Panc1 (cell line): Measurements from ENCODE around the gene MACIR. TPM values are rescaled to one million over a fixed set of nuclear protein-coding genes. Genes with fewer than 3 reads are reported as not detected.

ENCODE experiments used
- ATAC-seq: fragments of 200-7000 bp; cut with Tn5 transposase; 2 replicates; pipeline ENCODE4 v1.9.1; 2020; ENCODE audit warnings: mild to moderate bottlenecking, moderate library complexity
- BruUV-seq: library from RNA; stranded (reverse); fragments of 400-500 nt; replicated peaks from 2 replicates; lab custom pipeline; 2021; lab: Mats Ljungman, UMichigan
- CTCF ChIA-PET: fragments of 300-600 bp; sonication (Branson Sonifier 250); formaldehyde crosslinking; loops from one replicate; lab custom pipeline; 2022; ENCODE audit warnings: antibody characterized with exemption; lab: Charles Lee
- POLR2A ChIA-PET: fragments of 300-600 bp; sonication (Branson Sonifier 250); formaldehyde crosslinking; loops from one replicate; lab custom pipeline; 2022; ENCODE audit warnings: antibody characterized with exemption; lab: Charles Lee
- DNase-seq: peaks from one replicate; pipeline ENCODE4 v3.0.0-alpha.2; 2010; ENCODE audit warnings: low read depth, low spot score
- H3K27ac ChIP-seq: 2 replicates; pipeline ENCODE4 v1.5.1; 2011; ENCODE audit warnings: mild to moderate bottlenecking, low read length, inconsistent platforms
- H3K27me3 ChIP-seq: fragments of 200-500 bp; sonication (Bioruptor generic); 2 replicates; pipeline ENCODE4 v1.6.0; 2014; ENCODE audit warnings: low read length, inconsistent platforms; ENCODE audit not compliant: control insufficient read depth, insufficient read depth
- H3K36me3 ChIP-seq: fragments of 200-500 bp; sonication (Bioruptor generic); 2 replicates; pipeline ENCODE4 v1.5.1; 2014; ENCODE audit warnings: inconsistent platforms, mild to moderate bottlenecking, low read length, moderate library complexity; ENCODE audit not compliant: control insufficient read depth, insufficient read depth
- H3K4me1 ChIP-seq: 2 replicates; pipeline ENCODE4 v1.5.1; 2011; ENCODE audit warnings: inconsistent platforms, mild to moderate bottlenecking, low read length, moderate library complexity; ENCODE audit not compliant: control insufficient read depth, insufficient read depth
- H3K4me3 ChIP-seq, 2 experiments: 2 replicates each; pipeline ENCODE4 v1.5.1; 2011 to 2012; ENCODE audit warnings: low read depth in 2 of 2, low read length in 2 of 2, mild to moderate bottlenecking in 2 of 2, inconsistent platforms in 1 of 2, moderate library complexity in 1 of 2
- H3K9me3 ChIP-seq: fragments of 200-500 bp; sonication (Bioruptor generic); 2 replicates; pipeline ENCODE4 v1.5.1; 2014; ENCODE audit warnings: low read depth, mild to moderate bottlenecking, inconsistent platforms, low read length, moderate library complexity; ENCODE audit not compliant: control insufficient read depth, insufficient read depth
- POLR2AphosphoS5 ChIP-seq: IDR thresholded peaks from 2 replicates; pipeline ENCODE4 v1.6.1; 2012; ENCODE audit warnings: mild to moderate bottlenecking, low read depth, low read length, moderate library complexity
- SIN3A ChIP-seq: IDR thresholded peaks from 2 replicates; pipeline ENCODE4 v1.6.1; 2012; ENCODE audit warnings: low read depth, mild to moderate bottlenecking, low read length, moderate library complexity, borderline replicate concordance; ENCODE audit not compliant: insufficient read depth
- TCF7L2 ChIP-seq: IDR thresholded peaks from 2 replicates; pipeline ENCODE4 v1.6.1; 2011; ENCODE audit warnings: mild to moderate bottlenecking, low read depth, low read length, inconsistent platforms
- in situ Hi-C: cut with HindIII; loops from 2 replicates; pipeline ENCODE4 v1.10.0; 2016; ENCODE audit warnings: low sequenced_read_pairs, low pct_unique_long_range_greater_than_20kb
- intact Hi-C: fragments of 100-400 bp; cut with micrococcal nuclease; formaldehyde crosslinking; loops from one replicate; pipeline ENCODE4 v1.10.0; 2022; ENCODE audit not compliant: unreplicated experiment
- total RNA-seq: library from RNA; stranded (reverse); gene quantifications from one replicate; pipeline ENCODE4 v1.2.1, GENCODE V29; 2021; ENCODE audit not compliant: unreplicated experiment
- TF ChIP-seq, protein P1 (sequence below): fragments of 450-650 bp; IDR thresholded peaks from 2 replicates; pipeline ENCODE4 v1.5.1; 2017; ENCODE audit warnings: mild to moderate bottlenecking
- TF ChIP-seq, protein P2 (sequence below), 2 experiments: IDR thresholded peaks; 2 replicates each; pipeline ENCODE4 v1.6.1; 2011 to 2012; ENCODE audit warnings: low read depth in 2 of 2, control low read depth in 1 of 2, low read length in 1 of 2, mild to moderate bottlenecking in 1 of 2, moderate library complexity in 1 of 2; ENCODE audit not compliant: insufficient read depth in 1 of 2

The MACIR gene
- total RNA-seq, 1 experiment from 2014 or later: 11.0 TPM

DNA sequence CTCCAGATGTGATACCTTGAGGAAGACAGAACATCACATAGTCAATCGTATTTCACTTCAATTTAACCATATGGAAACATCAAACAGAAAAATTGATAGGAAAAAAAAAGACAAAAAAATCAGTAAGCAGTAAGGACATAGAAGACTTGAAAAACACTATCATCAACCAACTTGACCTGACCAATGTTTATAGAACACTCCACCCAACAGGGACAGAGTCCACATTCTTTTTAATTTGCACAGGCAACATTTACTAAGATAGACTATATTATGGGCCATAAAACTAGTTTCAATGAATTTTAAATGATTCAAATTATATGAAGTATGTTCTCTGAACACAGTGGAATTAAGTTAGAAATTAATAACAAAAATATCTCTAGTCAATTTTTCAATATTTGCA, 20.8 kb upstream of the MACIR start:
- POLR2A ChIA-PET: no interaction called here
- TF ChIP-seq SIN3A (no peak), TCF7L2 (no peak), POLR2AphosphoS5 (no peak)
- TF ChIP-seq, protein P1, sequence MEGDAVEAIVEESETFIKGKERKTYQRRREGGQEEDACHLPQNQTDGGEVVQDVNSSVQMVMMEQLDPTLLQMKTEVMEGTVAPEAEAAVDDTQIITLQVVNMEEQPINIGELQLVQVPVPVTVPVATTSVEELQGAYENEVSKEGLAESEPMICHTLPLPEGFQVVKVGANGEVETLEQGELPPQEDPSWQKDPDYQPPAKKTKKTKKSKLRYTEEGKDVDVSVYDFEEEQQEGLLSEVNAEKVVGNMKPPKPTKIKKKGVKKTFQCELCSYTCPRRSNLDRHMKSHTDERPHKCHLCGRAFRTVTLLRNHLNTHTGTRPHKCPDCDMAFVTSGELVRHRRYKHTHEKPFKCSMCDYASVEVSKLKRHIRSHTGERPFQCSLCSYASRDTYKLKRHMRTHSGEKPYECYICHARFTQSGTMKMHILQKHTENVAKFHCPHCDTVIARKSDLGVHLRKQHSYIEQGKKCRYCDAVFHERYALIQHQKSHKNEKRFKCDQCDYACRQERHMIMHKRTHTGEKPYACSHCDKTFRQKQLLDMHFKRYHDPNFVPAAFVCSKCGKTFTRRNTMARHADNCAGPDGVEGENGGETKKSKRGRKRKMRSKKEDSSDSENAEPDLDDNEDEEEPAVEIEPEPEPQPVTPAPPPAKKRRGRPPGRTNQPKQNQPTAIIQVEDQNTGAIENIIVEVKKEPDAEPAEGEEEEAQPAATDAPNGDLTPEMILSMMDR: no peak
- TF ChIP-seq, protein P2, sequence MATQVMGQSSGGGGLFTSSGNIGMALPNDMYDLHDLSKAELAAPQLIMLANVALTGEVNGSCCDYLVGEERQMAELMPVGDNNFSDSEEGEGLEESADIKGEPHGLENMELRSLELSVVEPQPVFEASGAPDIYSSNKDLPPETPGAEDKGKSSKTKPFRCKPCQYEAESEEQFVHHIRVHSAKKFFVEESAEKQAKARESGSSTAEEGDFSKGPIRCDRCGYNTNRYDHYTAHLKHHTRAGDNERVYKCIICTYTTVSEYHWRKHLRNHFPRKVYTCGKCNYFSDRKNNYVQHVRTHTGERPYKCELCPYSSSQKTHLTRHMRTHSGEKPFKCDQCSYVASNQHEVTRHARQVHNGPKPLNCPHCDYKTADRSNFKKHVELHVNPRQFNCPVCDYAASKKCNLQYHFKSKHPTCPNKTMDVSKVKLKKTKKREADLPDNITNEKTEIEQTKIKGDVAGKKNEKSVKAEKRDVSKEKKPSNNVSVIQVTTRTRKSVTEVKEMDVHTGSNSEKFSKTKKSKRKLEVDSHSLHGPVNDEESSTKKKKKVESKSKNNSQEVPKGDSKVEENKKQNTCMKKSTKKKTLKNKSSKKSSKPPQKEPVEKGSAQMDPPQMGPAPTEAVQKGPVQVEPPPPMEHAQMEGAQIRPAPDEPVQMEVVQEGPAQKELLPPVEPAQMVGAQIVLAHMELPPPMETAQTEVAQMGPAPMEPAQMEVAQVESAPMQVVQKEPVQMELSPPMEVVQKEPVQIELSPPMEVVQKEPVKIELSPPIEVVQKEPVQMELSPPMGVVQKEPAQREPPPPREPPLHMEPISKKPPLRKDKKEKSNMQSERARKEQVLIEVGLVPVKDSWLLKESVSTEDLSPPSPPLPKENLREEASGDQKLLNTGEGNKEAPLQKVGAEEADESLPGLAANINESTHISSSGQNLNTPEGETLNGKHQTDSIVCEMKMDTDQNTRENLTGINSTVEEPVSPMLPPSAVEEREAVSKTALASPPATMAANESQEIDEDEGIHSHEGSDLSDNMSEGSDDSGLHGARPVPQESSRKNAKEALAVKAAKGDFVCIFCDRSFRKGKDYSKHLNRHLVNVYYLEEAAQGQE (IDR thresholded peaks at IDR 0.05; ENCODE audit: insufficient read depth in 1 of 2, low read depth in 2 of 2, low read length in 1 of 2): no peak
- in situ Hi-C loops (no loop called here), intact Hi-C loops (no loop called here)
- H3K27ac ChIP-seq: no peak overlapping the region
- CTCF ChIA-PET: no interaction called here
- peaks cover 11% of the 10 kb centered on the region; the same call in 1 of the 2 replicates for H3K9me3 ChIP-seq
- H3K27me3 ChIP-seq: no peaks in the 10 kb centered on the region
- ATAC-seq: no peak
- no peaks in the 10 kb centered on the region for H3K4me1 ChIP-seq
- no peak for DNase-seq
- BruUV-seq: no TSS peak
- H3K4me3 ChIP-seq: no peak overlapping the region
- H3K36me3 ChIP-seq: no peaks in the 10 kb centered on the region

DNA sequence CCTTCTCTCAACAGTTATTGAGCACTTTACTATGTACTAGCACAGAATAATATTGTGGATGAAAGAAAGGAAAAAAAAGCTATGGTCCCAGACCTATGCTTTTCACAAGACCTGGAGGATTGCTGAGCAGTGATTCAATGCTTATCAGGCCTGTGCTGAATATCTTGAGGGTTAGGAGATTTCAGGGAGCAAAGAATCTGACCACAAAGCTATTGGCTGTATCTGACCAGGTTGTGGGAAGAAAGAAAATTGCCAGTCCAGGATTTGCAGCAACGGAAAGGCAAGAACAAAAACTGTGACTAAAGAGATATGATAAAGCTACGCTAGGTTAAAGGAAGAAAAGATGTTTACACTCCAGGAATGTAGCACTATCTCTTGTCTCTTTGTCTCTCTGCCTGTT, 14.9 kb upstream of the MACIR start:
- TF ChIP-seq POLR2AphosphoS5 (no peak), TCF7L2 (no peak)
- TF ChIP-seq, protein P1: no peak
- H3K9me3 ChIP-seq: peaks cover 11% of the 10 kb centered on the region; the same call in 1 of the 2 replicates
- no peak for DNase-seq
- in situ Hi-C loops: no loop called here
- intact Hi-C loops: no loop called here
- H3K36me3 ChIP-seq: no peaks in the 10 kb centered on the region
- no peak for ATAC-seq
- ChIA-PET CTCF (interaction anchor here (0.7 kb wide), 1 partner anchor 270 kb away, joined by 4 read pairs; no protein-coding TSS in a partner anchor), POLR2A (no interaction called here)
- H3K27me3 ChIP-seq: peaks cover 7% of the 10 kb centered on the region; the same call in 1 of the 2 replicates
- H3K4me1 ChIP-seq: no peaks in the 10 kb centered on the region
- no TSS peak for BruUV-seq
- no peak overlapping the region for H3K4me3 ChIP-seq
- no peak overlapping the region for H3K27ac ChIP-seq
